H1 (cell line): ENCODE results near the gene CLCC1. TPM values are rescaled to one million over a fixed set of nuclear protein-coding genes. Genes with fewer than 3 reads are reported as not detected.

Experiments used
- polyA plus RNA-seq, 7 experiments: library from polyadenylated mRNA; depleted of rRNA in 3 of 7; stranded (reverse) in 5 of 7; unstranded in 2 of 7; fragments of >200 nt in 5 of 7; fragments of 200-250 nt in 2 of 7; gene quantifications; 1 replicate in 5 of 7; 2 replicates in 1 of 7; 4 replicates in 1 of 7; pipeline versions ENCODE4 v1.2.1 to v1.2.3, GENCODE V29; 2011 to 2013; ENCODE audit warnings: missing spikeins in 2 of 7, mixed read lengths in 2 of 7
- small RNA-seq: library from polyadenylated mRNA; stranded (forward); fragments of <200 nt; extraction: miRNeasy Mini kit (QIAGEN cat#:217004); gene quantifications from one replicate; pipeline ENCODE3, GENCODE V24; 2013; ENCODE audit not compliant: insufficient read depth
- total RNA-seq: library from RNA; stranded (reverse); fragmentation: NEBNext Ultra II Directional; extraction: Animal tissue kit (Norgen Biotek cat#: 25700); gene quantifications from 2 replicates; pipeline ENCODE4 v1.2.1, GENCODE V29; 2021
- TF ChIP-seq, protein P1 (sequence below): IDR thresholded peaks from 2 replicates; pipeline ENCODE4 v1.6.1; 2012; ENCODE audit warnings: inconsistent platforms

The CLCC1 gene
- total and polyA plus RNA-seq, 2 of the 8 experiments (the other 6 are each of a cell fraction or from before 2014, with no cell fraction given) = 8.1 to 23.8 TPM

GRCh38 chr1:108916788-108917187 lies 46.5 kb downstream of the CLCC1 start (continued):
- TF ChIP-seq, protein P1, sequence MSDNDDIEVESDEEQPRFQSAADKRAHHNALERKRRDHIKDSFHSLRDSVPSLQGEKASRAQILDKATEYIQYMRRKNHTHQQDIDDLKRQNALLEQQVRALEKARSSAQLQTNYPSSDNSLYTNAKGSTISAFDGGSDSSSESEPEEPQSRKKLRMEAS = no peak
- TF ChIP-seq, all 59 proteins: peak for 0

Small RNA genes within 50 kb of the gene (small RNA-seq; reads per million reads assigned to genes)
- gene BX679664.2 = not detected

Other genes starting within 250 kb of the CLCC1 start
- gene STXBP3, start 216.8 kb downstream of the CLCC1 start, total RNA-seq = 34.3 and 38.5 TPM in 2 replicates
- gene STXBP3, start 216.8 kb downstream of the CLCC1 start, polyA plus RNA-seq (2011; rRNA removed) = 3.5 and 6.0 TPM in 2 replicates
- gene AKNAD1, start 106.4 kb downstream of the CLCC1 start, total RNA-seq = not detected in 2 replicates
- gene AKNAD1, start 106.4 kb downstream of the CLCC1 start, polyA plus RNA-seq (2011; rRNA removed) = not detected in 2 replicates
- gene GPSM2, start 86.5 kb downstream of the CLCC1 start, total RNA-seq = 10.3 and 12.7 TPM in 2 replicates
- 3.3 and 6.5 TPM in 2 replicates for gene GPSM2, start 86.5 kb downstream of the CLCC1 start, polyA plus RNA-seq (2011; rRNA removed)
- 6.7 and 7.2 TPM in 2 replicates for gene WDR47, start 78.6 kb upstream of the CLCC1 start, total RNA-seq
- gene WDR47, start 78.6 kb upstream of the CLCC1 start, polyA plus RNA-seq (2011; rRNA removed) = 1.2 and 1.9 TPM in 2 replicates
- gene TAF13, start 112.5 kb upstream of the CLCC1 start, total RNA-seq = 41.5 and 41.7 TPM in 2 replicates
- 5.6 and 13.1 TPM in 2 replicates for gene TAF13, start 112.5 kb upstream of the CLCC1 start, polyA plus RNA-seq (2011; rRNA removed)
- 14.2 and 14.8 TPM in 2 replicates for gene TMEM167B, start 127.3 kb upstream of the CLCC1 start, total RNA-seq
- gene TMEM167B, start 127.3 kb upstream of the CLCC1 start, polyA plus RNA-seq (2011; rRNA removed) = 3.5 and 3.6 TPM in 2 replicates
- 1.2 TPM in 2 replicates for gene ELAPOR1, start 150.6 kb upstream of the CLCC1 start, total RNA-seq
- gene ELAPOR1, start 150.6 kb upstream of the CLCC1 start, polyA plus RNA-seq (2011; rRNA removed) = 2.5 and 3.1 TPM in 2 replicates